T47D (cell line): Measurements from ENCODE around the gene DIMT1.

ENCODE experiments used
- DNase-seq, 2 experiments: peaks; one replicate each; pipeline versions ENCODE4 v3.0.0 to v3.0.0-alpha.2; 2011 to 2012; ENCODE audit warnings: low read depth in 1 of 2, low spot score in 1 of 2
- JUND ChIP-seq: IDR thresholded peaks from 2 replicates; pipeline ENCODE4 v1.6.1; 2012; ENCODE audit warnings: low read depth
- in situ Hi-C: cut with HindIII; loops from 2 replicates; pipeline ENCODE4 v1.10.0; 2016; ENCODE audit warnings: low sequenced_read_pairs, low pct_unique_long_range_greater_than_20kb

DIMT1 gene

GRCh38 chr5:62348723-62349481 is 54.8 kb downstream of the DIMT1 start:
- in situ Hi-C loops, result no loop called here

GRCh38 chr5:62347928-62348327 is 55.8 kb downstream of the DIMT1 start:
- no peak for TF ChIP-seq JUND
- in situ Hi-C loops, result no loop called here
- no peak for DNase-seq

More at GRCh38 chr5:62348723-62349481, 54.8 kb downstream of the DIMT1 start:
- DNase-seq, result no peak
- TF ChIP-seq JUND, result no peak

GRCh38 chr5:62346748-62347147 is 57.0 kb downstream of the DIMT1 start:
- in situ Hi-C loops, result no loop called here
- DNase-seq, result no peak
- TF ChIP-seq JUND, result no peak

GRCh38 chr5:62343428-62343827 is 60.3 kb downstream of the DIMT1 start:
- DNase-seq, result no peak
- in situ Hi-C loops, result no loop called here
- no peak for TF ChIP-seq JUND

- in situ Hi-C loops, result no loop called here
- no peak for TF ChIP-seq JUND
- no peak for DNase-seq
Measured at GRCh38 chr5:62342476-62342837, 61.2 kb downstream of the DIMT1 start.

GRCh38 chr5:62341783-62342475 is 61.8 kb downstream of the DIMT1 start:
- no peak for TF ChIP-seq JUND

GRCh38 chr5:62340979-62341378 is 62.7 kb downstream of the DIMT1 start:
- in situ Hi-C loops, result no loop called here
- TF ChIP-seq JUND, result no peak
- no peak for DNase-seq

More at GRCh38 chr5:62341783-62342475, 61.8 kb downstream of the DIMT1 start:
- DNase-seq, result no peak
- in situ Hi-C loops, result no loop called here

GRCh38 chr5:62340392-62340791 is 63.3 kb downstream of the DIMT1 start:
- peak in 1 of 2 experiments; percentile 53 for DNase-seq
- no peak for TF ChIP-seq JUND
- in situ Hi-C loops, result no loop called here
